ENCODE measurements around the gene SLC38A10. TPM values are rescaled to one million over a fixed set of nuclear protein-coding genes. Genes with fewer than 3 reads are reported as not detected.

Gene SLC38A10
- total RNA-seq, 1 donor from 2014 or later: 261 TPM

DNA sequence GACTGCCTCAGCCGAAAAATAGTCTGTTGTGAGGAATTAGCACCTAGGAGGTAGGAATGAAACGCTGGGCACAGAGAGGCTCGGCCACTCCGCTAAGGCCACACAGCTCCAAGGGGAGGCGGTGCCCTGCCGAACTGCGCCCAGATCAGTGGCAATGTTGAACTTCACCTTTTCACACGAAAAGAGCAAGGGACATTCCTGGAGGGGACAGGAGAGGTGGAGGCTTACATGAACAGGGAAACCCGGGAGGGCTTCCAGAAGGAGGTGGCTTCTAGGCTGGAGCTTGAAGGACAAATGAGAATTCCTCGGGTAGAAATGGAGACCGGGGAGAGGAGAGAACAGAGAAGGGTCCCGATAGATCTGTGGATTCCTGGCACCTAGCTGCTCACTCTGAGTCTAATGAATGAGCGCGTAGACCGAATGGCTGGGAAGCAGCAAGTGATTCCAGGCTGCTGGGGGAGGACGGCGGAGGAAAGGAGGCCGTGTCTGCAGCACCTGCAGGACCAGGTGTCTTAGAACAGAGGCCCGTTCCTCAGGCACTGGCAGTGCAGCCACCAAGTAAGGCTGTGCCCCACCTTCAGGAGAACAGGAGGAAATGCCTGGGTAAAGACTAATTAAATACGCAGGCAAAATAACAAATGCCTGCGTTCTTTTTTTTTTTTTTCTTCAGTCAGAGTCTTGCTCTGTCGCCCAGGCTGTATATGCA lies 722 bp upstream of the SLC38A10 start:
- intact Hi-C loops (cut with DNase I): loop anchor here (2.0 kb wide), 1 partner anchor 99 kb away; the partner anchor contains the start of gene BAHCC1
- TF ChIP-seq, protein P1, sequence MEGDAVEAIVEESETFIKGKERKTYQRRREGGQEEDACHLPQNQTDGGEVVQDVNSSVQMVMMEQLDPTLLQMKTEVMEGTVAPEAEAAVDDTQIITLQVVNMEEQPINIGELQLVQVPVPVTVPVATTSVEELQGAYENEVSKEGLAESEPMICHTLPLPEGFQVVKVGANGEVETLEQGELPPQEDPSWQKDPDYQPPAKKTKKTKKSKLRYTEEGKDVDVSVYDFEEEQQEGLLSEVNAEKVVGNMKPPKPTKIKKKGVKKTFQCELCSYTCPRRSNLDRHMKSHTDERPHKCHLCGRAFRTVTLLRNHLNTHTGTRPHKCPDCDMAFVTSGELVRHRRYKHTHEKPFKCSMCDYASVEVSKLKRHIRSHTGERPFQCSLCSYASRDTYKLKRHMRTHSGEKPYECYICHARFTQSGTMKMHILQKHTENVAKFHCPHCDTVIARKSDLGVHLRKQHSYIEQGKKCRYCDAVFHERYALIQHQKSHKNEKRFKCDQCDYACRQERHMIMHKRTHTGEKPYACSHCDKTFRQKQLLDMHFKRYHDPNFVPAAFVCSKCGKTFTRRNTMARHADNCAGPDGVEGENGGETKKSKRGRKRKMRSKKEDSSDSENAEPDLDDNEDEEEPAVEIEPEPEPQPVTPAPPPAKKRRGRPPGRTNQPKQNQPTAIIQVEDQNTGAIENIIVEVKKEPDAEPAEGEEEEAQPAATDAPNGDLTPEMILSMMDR (IDR thresholded peaks at IDR 0.05): peak in 1 of 3 experiments; percentile 39
- Histone ChIP-seq H3K27ac (peak overlapping the region; percentile 88 to 97), H3K4me3 (peak overlapping the region; percentile 84 to 99), H3K9me3 (no peaks in the 10 kb centered on the region), H3K27me3 (no peaks in the 10 kb centered on the region), H3K36me3 (peaks cover 0 to under 1% of the 10 kb centered on the region in 2 donors), H3K4me1 (peaks cover 12 to 20% of the 10 kb centered on the region in 2 donors)
- no peak for DNase-seq (ENCODE audit: low spot score in 2 of 2)

DNA sequence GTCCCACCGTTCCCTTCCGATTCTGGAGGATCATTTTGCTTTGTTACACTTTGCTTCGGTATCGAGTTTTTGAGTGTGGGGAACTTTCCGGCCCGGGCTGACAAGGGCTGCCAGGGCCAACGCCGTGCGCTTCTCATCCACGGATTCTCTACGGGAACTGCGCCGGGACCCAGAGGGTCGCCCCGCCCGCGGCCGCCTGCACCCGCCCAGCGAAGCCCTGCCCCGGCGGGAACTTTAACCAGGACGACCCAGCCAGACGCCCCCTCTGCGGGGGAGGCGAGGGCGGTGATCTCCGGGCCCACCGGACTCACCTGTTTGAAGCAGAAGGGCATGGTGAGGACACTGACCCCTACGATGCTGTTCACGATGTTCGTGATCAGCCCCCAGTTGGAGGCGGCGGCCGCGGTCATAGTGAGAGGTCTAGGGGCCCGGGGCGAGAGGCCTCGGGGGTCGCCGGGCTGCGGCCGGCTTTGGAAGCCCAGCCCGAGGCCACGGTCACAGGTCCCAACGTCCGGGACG lies 536 bp downstream of the SLC38A10 start:
- peak overlapping the region; percentile 84 to 99 for H3K4me3 ChIP-seq
- peak overlapping the region; percentile 88 to 97 for H3K27ac ChIP-seq
- peaks cover 12 to 20% of the 10 kb centered on the region in 2 donors for H3K4me1 ChIP-seq
- peaks cover 5 to 6% of the 10 kb centered on the region in 2 donors for H3K36me3 ChIP-seq
- H3K9me3 ChIP-seq: no peaks in the 10 kb centered on the region
- intact Hi-C loops (cut with DNase I): loop anchor here (1.0 to 5.0 kb wide), 3 partner anchors 42 to 190 kb away; partner anchors contain the start of gene BAHCC1
- H3K27me3 ChIP-seq: no peaks in the 10 kb centered on the region
- TF ChIP-seq, protein P1 (IDR thresholded peaks at IDR 0.05): no peak
- DNase-seq (ENCODE audit: low spot score in 2 of 2): no peak

DNA sequence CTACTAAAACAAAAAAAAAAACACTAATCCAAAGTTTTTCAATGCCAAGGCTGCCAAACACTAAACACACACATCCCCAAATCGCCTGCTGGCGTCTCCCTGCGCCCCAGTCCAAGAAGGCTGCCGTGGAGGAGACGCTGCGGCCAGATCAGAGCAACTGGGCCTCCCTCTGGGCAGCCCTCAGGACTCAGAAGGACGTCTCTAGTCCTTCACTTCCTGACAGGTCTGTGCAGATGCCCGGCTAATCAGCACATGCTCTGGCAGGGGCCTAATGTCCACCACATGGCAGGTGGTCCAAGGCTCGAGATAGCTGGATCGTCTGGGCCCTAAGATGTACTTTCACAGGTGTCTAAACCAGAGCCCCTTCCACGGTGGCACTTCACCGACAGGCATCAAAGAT lies 2.7 kb downstream of the SLC38A10 start:
- DNase-seq (ENCODE audit: low spot score in 2 of 2): no peak
- Histone ChIP-seq H3K27me3 (no peaks in the 10 kb centered on the region), H3K4me3 (no peak overlapping the region), H3K4me1 (peaks cover 12 to 20% of the 10 kb centered on the region in 2 donors), H3K9me3 (no peaks in the 10 kb centered on the region), H3K36me3 (peaks cover 20 to 21% of the 10 kb centered on the region in 2 donors), H3K27ac (no peak overlapping the region)
- TF ChIP-seq, protein P1 (IDR thresholded peaks at IDR 0.05): no peak
- intact Hi-C loops (cut with DNase I): loop anchor here (5.0 kb wide), 1 partner anchor 40 kb away; no protein-coding TSS in a partner anchor

DNA sequence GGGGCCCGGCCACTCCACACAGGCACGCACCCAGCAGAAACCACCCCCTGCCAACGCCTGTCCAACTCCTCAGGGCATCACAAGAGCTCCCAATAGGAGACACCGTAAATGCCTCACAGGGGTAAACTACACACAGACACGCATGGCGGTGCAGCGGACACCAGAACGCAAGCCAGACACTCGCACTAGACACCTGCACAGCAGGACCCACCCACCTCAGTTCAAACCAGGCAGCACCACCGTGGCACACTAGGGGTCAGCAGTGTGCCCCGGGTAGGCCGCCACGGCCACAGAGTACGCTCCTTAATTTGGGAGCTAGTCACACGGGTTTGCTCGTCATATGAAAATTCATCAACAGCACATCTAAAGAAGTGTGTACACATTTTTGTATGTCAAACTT lies 3.4 kb downstream of the SLC38A10 start:
- Histone ChIP-seq H3K4me3 (no peak overlapping the region), H3K36me3 (peaks cover 22 to 23% of the 10 kb centered on the region in 2 donors), H3K9me3 (no peaks in the 10 kb centered on the region), H3K4me1 (peaks cover 12 to 20% of the 10 kb centered on the region in 2 donors), H3K27ac (no peak overlapping the region), H3K27me3 (no peaks in the 10 kb centered on the region)
- intact Hi-C loops (cut with DNase I): loop anchor here (5.0 kb wide), 1 partner anchor 39 kb away; no protein-coding TSS in a partner anchor
- TF ChIP-seq, protein P1 (IDR thresholded peaks at IDR 0.05): peak; percentile 77 to 79 (median 77)
- DNase-seq (ENCODE audit: low spot score in 2 of 2): peak in 1 of 2 donors; percentile 84

DNA sequence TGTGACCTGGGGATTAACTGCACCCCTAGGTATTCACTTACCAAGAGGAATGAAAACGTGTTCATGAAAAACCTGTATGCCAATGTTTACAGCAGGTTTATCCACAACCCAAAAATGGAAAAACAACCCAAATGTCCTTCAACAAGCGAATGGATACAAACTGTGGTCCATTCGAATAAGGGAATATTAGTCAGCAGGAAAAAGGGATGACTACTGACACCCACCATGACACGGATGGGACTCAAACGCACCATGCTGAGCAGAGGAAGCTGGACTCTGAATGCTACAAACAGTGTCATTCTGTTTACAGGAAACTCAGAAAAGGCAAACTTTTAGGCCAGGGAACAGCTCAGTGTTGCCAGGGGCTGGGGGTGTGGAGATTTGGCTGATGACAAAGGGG lies 4.9 kb downstream of the SLC38A10 start:
- TF ChIP-seq, protein P1 (IDR thresholded peaks at IDR 0.05): no peak
- Histone ChIP-seq H3K27me3 (no peaks in the 10 kb centered on the region), H3K27ac (no peak overlapping the region), H3K9me3 (no peaks in the 10 kb centered on the region), H3K4me3 (no peak overlapping the region), H3K36me3 (peaks cover 22 to 23% of the 10 kb centered on the region in 2 donors), H3K4me1 (peaks cover 8 to 21% of the 10 kb centered on the region in 2 donors)
- no peak for DNase-seq (ENCODE audit: low spot score in 2 of 2)
- intact Hi-C loops (cut with DNase I): loop anchor here (5.0 kb wide), 1 partner anchor 38 kb away; no protein-coding TSS in a partner anchor

Data from ascending aorta (tissue), 2 donors.